Keratinocyte (primary cell): Measurements from ENCODE around the gene KCNJ12. TPM values are rescaled to one million over a fixed set of nuclear protein-coding genes. Genes with fewer than 3 reads are reported as not detected.

Experiments
- DNase-seq: peaks from one replicate; pipeline ENCODE4 v3.0.0-alpha.2; 2011; ENCODE audit warnings: low read depth, missing footprints, low spot score
- FAIRE-seq: peaks from 2 replicates; lab custom pipeline; 2011; peaks lifted over from hg19 to GRCh38; lab: Jason Lieb, UNC
- H2AFZ ChIP-seq: 2 replicates; pipeline ENCODE4 v1.6.0; 2012; ENCODE audit warnings: low read length, control low read depth, inconsistent platforms; ENCODE audit not compliant: control insufficient read depth
- H3K27ac ChIP-seq: 2 replicates; pipeline ENCODE4 v1.5.1; 2011; ENCODE audit warnings: low read length; ENCODE audit not compliant: control insufficient read depth, insufficient read depth
- H3K27me3 ChIP-seq: 3 replicates; pipeline ENCODE4 v1.6.0; 2011; ENCODE audit warnings: low read length; ENCODE audit not compliant: control insufficient read depth, insufficient read depth; ENCODE audit errors: extremely low read depth
- H3K36me3 ChIP-seq, 2 experiments: 2 replicates in 1 of 2; 3 replicates in 1 of 2; pipeline ENCODE4 v1.5.1; 2011; ENCODE audit warnings: low read length in 2 of 2, mild to moderate bottlenecking in 1 of 2; ENCODE audit not compliant: control insufficient read depth in 2 of 2, insufficient read depth in 2 of 2; ENCODE audit errors: extremely low read depth in 1 of 2
- H3K4me1 ChIP-seq: 3 replicates; pipeline ENCODE4 v1.5.1; 2011; ENCODE audit warnings: low read length; ENCODE audit not compliant: control insufficient read depth, insufficient read depth; ENCODE audit errors: extremely low read depth
- H3K4me2 ChIP-seq: 3 replicates; pipeline ENCODE4 v1.6.0; 2011; ENCODE audit warnings: low read depth, low read length; ENCODE audit not compliant: control insufficient read depth, insufficient read depth; ENCODE audit errors: extremely low read depth
- H3K4me3 ChIP-seq, 3 experiments: fragments of 200-600 bp in 1 of 3; sonication (generic) in 1 of 3; 2 replicates in 2 of 3; 3 replicates in 1 of 3; pipeline ENCODE4 v1.5.1; 2011 to 2016; ENCODE audit warnings: low read length in 3 of 3, mild to moderate bottlenecking in 3 of 3, control low read depth in 2 of 3, inconsistent platforms in 1 of 3, low read depth in 1 of 3, mixed read lengths in 1 of 3, mixed run types in 1 of 3, moderate library complexity in 1 of 3; ENCODE audit not compliant: control insufficient read depth in 2 of 3, insufficient read depth in 2 of 3; ENCODE audit errors: extremely low read depth in 1 of 3
- H3K79me2 ChIP-seq: 2 replicates; pipeline ENCODE4 v1.6.0; 2012; ENCODE audit warnings: low read length; ENCODE audit not compliant: control insufficient read depth, insufficient read depth
- H3K9ac ChIP-seq: 3 replicates; pipeline ENCODE4 v1.6.0; 2011; ENCODE audit warnings: low read length; ENCODE audit not compliant: control insufficient read depth, insufficient read depth; ENCODE audit errors: extremely low read depth
- H3K9me1 ChIP-seq: 3 replicates; pipeline ENCODE4 v1.6.0; 2011; ENCODE audit warnings: low read length; ENCODE audit not compliant: control insufficient read depth, insufficient read depth; ENCODE audit errors: extremely low read depth
- H3K9me3 ChIP-seq: 2 replicates; pipeline ENCODE4 v1.5.1; 2012; ENCODE audit warnings: low read depth, low read length; ENCODE audit not compliant: control insufficient read depth
- H4K20me1 ChIP-seq: 3 replicates; pipeline ENCODE4 v1.6.0; 2011; ENCODE audit warnings: low read length; ENCODE audit not compliant: control insufficient read depth, insufficient read depth; ENCODE audit errors: extremely low read depth
- EZH2 ChIP-seq: IDR thresholded peaks from one replicate; pipeline ENCODE4 v1.6.1; 2012; ENCODE audit warnings: inconsistent platforms, mild to moderate bottlenecking, low read length, moderate library complexity
- dilution Hi-C: fragments of 300-500 bp; cut with MboI; formaldehyde crosslinking; loops from one replicate; pipeline ENCODE4 v1.7.0; 2020; ENCODE audit warnings: low sequenced_read_pairs; ENCODE audit not compliant: extremely low pct_ligation_motif_present
- polyA plus RNA-seq, 5 experiments: library from polyadenylated mRNA; depleted of rRNA in 3 of 5; stranded (reverse) in 3 of 5; stranded (forward) in 1 of 5; unstranded in 1 of 5; fragments of >200 nt; gene quantifications; 1 replicate in 1 of 5; 2 replicates in 3 of 5; 3 replicates in 1 of 5; pipeline versions ENCODE4 v1.2.1 to v1.2.3, GENCODE V29; 2011 to 2012; ENCODE audit warnings: missing spikeins in 2 of 5, low read depth in 1 of 5, low replicate concordance in 1 of 5
- TF ChIP-seq, protein P1 (sequence below), 3 experiments: IDR thresholded peaks in 1 of 3; conservative IDR thresholded peaks in 1 of 3; optimal IDR thresholded peaks in 1 of 3; 2 replicates in 2 of 3; 3 replicates in 1 of 3; pipeline versions ENCODE3 to v1.5.1; 2011; ENCODE audit warnings: low read length in 3 of 3, mild to moderate bottlenecking in 3 of 3, moderate library complexity in 2 of 3, control low read depth in 1 of 3, inconsistent platforms in 1 of 3; ENCODE audit not compliant: insufficient read depth in 2 of 3; ENCODE audit errors: extremely low read depth in 1 of 3

Gene KCNJ12
- polyA plus RNA-seq, 1 donor (not counting 4 experiments of a cell fraction or from before 2014, with no cell fraction given), result 0.04 TPM

- dilution Hi-C loops, result no loop called here
- Histone ChIP-seq H4K20me1 (peaks cover 3% of the 10 kb centered on the region), H3K4me2 (no peak overlapping the region), H3K36me3 (no peaks in the 10 kb centered on the region), H3K79me2 (no peaks in the 10 kb centered on the region), H3K4me3 (no peak overlapping the region), H3K9me3 (no peaks in the 10 kb centered on the region), H3K9ac (no peak overlapping the region), H3K4me1 (no peaks in the 10 kb centered on the region), H2AFZ (no peak overlapping the region), H3K27me3 (peaks cover 6% of the 10 kb centered on the region), H3K9me1 (no peaks in the 10 kb centered on the region), H3K27ac (no peak overlapping the region)
- TF ChIP-seq, protein P1, sequence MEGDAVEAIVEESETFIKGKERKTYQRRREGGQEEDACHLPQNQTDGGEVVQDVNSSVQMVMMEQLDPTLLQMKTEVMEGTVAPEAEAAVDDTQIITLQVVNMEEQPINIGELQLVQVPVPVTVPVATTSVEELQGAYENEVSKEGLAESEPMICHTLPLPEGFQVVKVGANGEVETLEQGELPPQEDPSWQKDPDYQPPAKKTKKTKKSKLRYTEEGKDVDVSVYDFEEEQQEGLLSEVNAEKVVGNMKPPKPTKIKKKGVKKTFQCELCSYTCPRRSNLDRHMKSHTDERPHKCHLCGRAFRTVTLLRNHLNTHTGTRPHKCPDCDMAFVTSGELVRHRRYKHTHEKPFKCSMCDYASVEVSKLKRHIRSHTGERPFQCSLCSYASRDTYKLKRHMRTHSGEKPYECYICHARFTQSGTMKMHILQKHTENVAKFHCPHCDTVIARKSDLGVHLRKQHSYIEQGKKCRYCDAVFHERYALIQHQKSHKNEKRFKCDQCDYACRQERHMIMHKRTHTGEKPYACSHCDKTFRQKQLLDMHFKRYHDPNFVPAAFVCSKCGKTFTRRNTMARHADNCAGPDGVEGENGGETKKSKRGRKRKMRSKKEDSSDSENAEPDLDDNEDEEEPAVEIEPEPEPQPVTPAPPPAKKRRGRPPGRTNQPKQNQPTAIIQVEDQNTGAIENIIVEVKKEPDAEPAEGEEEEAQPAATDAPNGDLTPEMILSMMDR (optimal IDR thresholded peaks at IDR 0.05 in 1 of 3, IDR thresholded peaks at IDR 0.05 in 1 of 3, conservative IDR thresholded peaks at IDR 0.05 in 1 of 3; ENCODE audit: extremely low read depth in 1 of 3, insufficient read depth in 2 of 3, low read length in 3 of 3), result no peak
- TF ChIP-seq EZH2, result no peak
- DNase-seq (no peak), FAIRE-seq (no peak)
Observed at GRCh38 chr17:21357696-21358656, 18.2 kb upstream of the KCNJ12 start.

- Histone ChIP-seq H3K27me3 (peaks cover 6% of the 10 kb centered on the region), H4K20me1 (peaks cover 3% of the 10 kb centered on the region), H3K9ac (no peak overlapping the region), H2AFZ (no peak overlapping the region), H3K4me3 (no peak overlapping the region), H3K9me1 (no peaks in the 10 kb centered on the region), H3K9me3 (no peaks in the 10 kb centered on the region), H3K4me1 (no peaks in the 10 kb centered on the region), H3K27ac (no peak overlapping the region), H3K4me2 (no peak overlapping the region), H3K79me2 (no peaks in the 10 kb centered on the region), H3K36me3 (no peaks in the 10 kb centered on the region)
- dilution Hi-C loops, result no loop called here
- no peak for DNase-seq
- TF ChIP-seq, protein P1 (optimal IDR thresholded peaks at IDR 0.05 in 1 of 3, IDR thresholded peaks at IDR 0.05 in 1 of 3, conservative IDR thresholded peaks at IDR 0.05 in 1 of 3; ENCODE audit: extremely low read depth in 1 of 3, insufficient read depth in 2 of 3, low read length in 3 of 3), result no peak
- no peak for TF ChIP-seq EZH2
- FAIRE-seq, result no peak
Observed at GRCh38 chr17:21358682-21359482, 17.3 kb upstream of the KCNJ12 start.
